GM15510 (cell line): Measurements from ENCODE around the gene NKRF.

ENCODE experiments used
- POLR2A ChIP-seq: IDR thresholded peaks from 3 replicates; pipeline ENCODE4 v1.6.1; 2011; ENCODE audit warnings: borderline replicate concordance; ENCODE audit not compliant: insufficient read length; ENCODE audit errors: extremely low read depth

The NKRF gene

GRCh38 chrX:119624951-119625668, 18.9 kb upstream of the NKRF start:
- no peak for TF ChIP-seq POLR2A

GRCh38 chrX:119624417-119624816, 18.2 kb upstream of the NKRF start:
- no peak for TF ChIP-seq POLR2A

- no peak for TF ChIP-seq POLR2A
These were observed 16.4 kb upstream of the NKRF start for GRCh38 chrX:119622356-119623232.

- no peak for TF ChIP-seq POLR2A
These were observed 12.2 kb upstream of the NKRF start for GRCh38 chrX:119618439-119618838.

- TF ChIP-seq POLR2A, result no peak
These were observed 11.4 kb upstream of the NKRF start for GRCh38 chrX:119617517-119618164.

GRCh38 chrX:119614776-119615175, 8.6 kb upstream of the NKRF start:
- no peak for TF ChIP-seq POLR2A

- no peak for TF ChIP-seq POLR2A
These were observed 780 bp upstream of the NKRF start for GRCh38 chrX:119607018-119607389.

- no peak for TF ChIP-seq POLR2A
These were observed 552 bp downstream of the NKRF start for GRCh38 chrX:119605464-119606279.

GRCh38 chrX:119604766-119605463, 1.3 kb downstream of the NKRF start:
- TF ChIP-seq POLR2A, result no peak

- no peak for TF ChIP-seq POLR2A
These were observed 3.4 kb downstream of the NKRF start for GRCh38 chrX:119602701-119603255.

GRCh38 chrX:119589810-119590209, 16.4 kb downstream of the NKRF start:
- no peak for TF ChIP-seq POLR2A

- no peak for TF ChIP-seq POLR2A
These were observed 22.7 kb downstream of the NKRF start for GRCh38 chrX:119583431-119584059.

GRCh38 chrX:119579414-119579813, 26.8 kb downstream of the NKRF start:
- TF ChIP-seq POLR2A, result no peak
